Activated naive CD4-positive, alpha-beta T cell (primary cell): Measurements from ENCODE around the gene BRICD5.

Experiments used
- DNase-seq, 4 experiments: peaks; one replicate each; lab custom pipeline; 2025; lab: John Stamatoyannopoulos, UW

The BRICD5 gene

GRCh38 chr16:2237493-2238149 is 27.0 kb upstream of the BRICD5 start:
- DNase-seq: no peak

- no peak for DNase-seq
Measured at GRCh38 chr16:2237102-2237482, 26.4 kb upstream of the BRICD5 start.

GRCh38 chr16:2236337-2237101 is 25.9 kb upstream of the BRICD5 start, which contains the start of gene DNASE1L2:
Gene DNASE1L2, plus strand, starts transcription at chr16:2236444. Its CDS starts 373 bp downstream, at chr16:2236817.
- DNase-seq: no peak

GRCh38 chr16:2235695-2236336 is 25.2 kb upstream of the BRICD5 start:
- no peak for DNase-seq

GRCh38 chr16:2235234-2235651 is 24.6 kb upstream of the BRICD5 start:
- DNase-seq: no peak

- no peak for DNase-seq
Measured at GRCh38 chr16:2234813-2235170, 24.1 kb upstream of the BRICD5 start.

GRCh38 chr16:2233872-2234812 is 23.5 kb upstream of the BRICD5 start:
- DNase-seq: no peak

- DNase-seq: no peak
Measured at GRCh38 chr16:2233046-2233775, 22.5 kb upstream of the BRICD5 start.

- DNase-seq: no peak
Measured at GRCh38 chr16:2232094-2232990, 21.7 kb upstream of the BRICD5 start.

- DNase-seq: no peak
Measured at GRCh38 chr16:2231016-2231931, 20.6 kb upstream of the BRICD5 start.

GRCh38 chr16:2230376-2230775 is 19.7 kb upstream of the BRICD5 start:
- no peak for DNase-seq

GRCh38 chr16:2229632-2230250 is 19.1 kb upstream of the BRICD5 start:
- DNase-seq: no peak

GRCh38 chr16:2229091-2229490 is 18.4 kb upstream of the BRICD5 start:
- DNase-seq: no peak

- DNase-seq: no peak
Measured at GRCh38 chr16:2228161-2228824, 17.6 kb upstream of the BRICD5 start.

GRCh38 chr16:2226918-2227317 is 16.3 kb upstream of the BRICD5 start:
- DNase-seq: no peak

GRCh38 chr16:2226245-2226793 is 15.7 kb upstream of the BRICD5 start:
- DNase-seq: no peak

- DNase-seq: peak in 1 of 4 experiments; percentile 28
Measured at GRCh38 chr16:2223942-2224486, 13.4 kb upstream of the BRICD5 start.
